Measurements from ENCODE around the gene ZBTB9.
A peak's percentile ranks its signal among the peaks of the same experiment; 100 is the strongest.

The ZBTB9 gene

DNA sequence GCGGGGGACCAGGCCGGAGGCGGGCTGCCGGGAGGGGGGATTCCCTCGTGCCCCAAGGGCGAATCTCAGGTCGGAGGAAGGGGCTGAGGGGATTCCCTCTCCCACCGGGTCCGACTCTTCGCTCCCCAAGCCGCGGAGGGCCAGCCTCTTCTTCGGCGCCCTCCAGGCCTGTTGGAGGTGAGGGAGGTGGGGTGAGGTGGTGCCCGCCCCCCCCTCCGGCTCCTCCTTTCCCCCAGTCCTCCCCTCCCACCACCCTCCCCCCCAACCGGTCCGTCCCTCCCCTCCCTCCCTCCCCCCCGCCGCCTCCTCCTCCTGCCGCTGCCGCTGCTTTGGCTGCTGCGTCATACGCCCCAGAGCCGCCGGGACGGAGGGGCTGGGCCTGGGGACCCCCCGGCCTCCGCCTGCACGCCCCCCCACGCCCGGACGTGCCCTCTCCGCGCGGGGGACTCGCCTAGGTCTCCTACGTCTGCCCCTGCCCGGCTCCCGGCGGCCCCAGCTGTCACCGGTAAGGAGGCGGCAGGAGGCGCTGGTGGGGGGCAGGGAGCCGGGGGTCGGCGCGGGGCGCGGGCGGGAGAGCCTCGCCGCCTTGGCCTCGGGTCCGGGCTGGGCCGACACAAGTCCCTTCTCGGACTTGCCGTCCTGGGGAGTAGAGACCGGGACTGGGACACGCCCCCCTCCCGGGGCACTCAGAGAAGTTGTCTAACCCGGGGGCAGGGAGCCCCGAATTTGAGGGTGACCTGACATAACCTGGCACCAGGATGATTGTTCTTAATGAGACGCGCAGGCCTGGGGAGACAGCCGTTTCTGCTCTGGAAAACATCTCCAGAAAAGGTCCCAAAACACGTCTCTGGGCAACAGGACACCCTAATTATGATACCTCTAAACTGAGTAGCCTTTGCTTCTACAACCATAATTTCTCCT lies 43.4 kb upstream of the ZBTB9 start, which contains the start of gene PHF1:
Gene PHF1, plus strand, starts transcription at position 304 of the 921 bp plus-strand sequence. CDS start 1,250 bp downstream, outside the sequence.
- no peaks in the 10 kb centered on the region for H3K27me3 ChIP-seq (ENCODE audit: insufficient read depth, low read length, poor library complexity, severe bottlenecking)
- peaks cover 19% of the 10 kb centered on the region for H3F3A ChIP-seq (ENCODE audit: low read depth)
- H3K4me2 ChIP-seq (ENCODE audit: low read depth, low read length, poor library complexity, severe bottlenecking) = peak within 1 kb of the TSS; percentile 98
- no peak for TF ChIP-seq EZH2phosphoT487 (IDR thresholded peaks at IDR 0.05; ENCODE audit: borderline replicate concordance)
- TF ChIP-seq, protein P1, sequence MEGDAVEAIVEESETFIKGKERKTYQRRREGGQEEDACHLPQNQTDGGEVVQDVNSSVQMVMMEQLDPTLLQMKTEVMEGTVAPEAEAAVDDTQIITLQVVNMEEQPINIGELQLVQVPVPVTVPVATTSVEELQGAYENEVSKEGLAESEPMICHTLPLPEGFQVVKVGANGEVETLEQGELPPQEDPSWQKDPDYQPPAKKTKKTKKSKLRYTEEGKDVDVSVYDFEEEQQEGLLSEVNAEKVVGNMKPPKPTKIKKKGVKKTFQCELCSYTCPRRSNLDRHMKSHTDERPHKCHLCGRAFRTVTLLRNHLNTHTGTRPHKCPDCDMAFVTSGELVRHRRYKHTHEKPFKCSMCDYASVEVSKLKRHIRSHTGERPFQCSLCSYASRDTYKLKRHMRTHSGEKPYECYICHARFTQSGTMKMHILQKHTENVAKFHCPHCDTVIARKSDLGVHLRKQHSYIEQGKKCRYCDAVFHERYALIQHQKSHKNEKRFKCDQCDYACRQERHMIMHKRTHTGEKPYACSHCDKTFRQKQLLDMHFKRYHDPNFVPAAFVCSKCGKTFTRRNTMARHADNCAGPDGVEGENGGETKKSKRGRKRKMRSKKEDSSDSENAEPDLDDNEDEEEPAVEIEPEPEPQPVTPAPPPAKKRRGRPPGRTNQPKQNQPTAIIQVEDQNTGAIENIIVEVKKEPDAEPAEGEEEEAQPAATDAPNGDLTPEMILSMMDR (conservative IDR thresholded peaks at IDR 0.05; ENCODE audit: low read length) = 0 out of 2 replicates have a peak, but pooled peaks have one; percentile 19
- H3K4me3 ChIP-seq (ENCODE audit: low read length, poor library complexity, severe bottlenecking) = peak within 1 kb of the TSS; percentile 82
- H3K9ac ChIP-seq (ENCODE audit: low read depth, low read length, poor library complexity, severe bottlenecking) = peak within 1 kb of the TSS; percentile 82
- H3K9me3 ChIP-seq (ENCODE audit: insufficient read depth, low read depth, low read length) = no peaks in the 10 kb centered on the region
- H3K4me1 ChIP-seq (ENCODE audit: insufficient read depth, low read length, poor library complexity, severe bottlenecking) = peaks cover 29% of the 10 kb centered on the region
- peak within 1 kb of the TSS; percentile 44 for H2AFZ ChIP-seq (ENCODE audit: low read length)
- H3K36me3 ChIP-seq (ENCODE audit: insufficient read depth, low read length) = peaks cover 27% of the 10 kb centered on the region; the same call in 1 of the 2 replicates
- H3K9me2 ChIP-seq (replicated peaks; ENCODE audit: low read depth, low read length) = no peaks in the 10 kb centered on the region
- peaks cover 40% of the 10 kb centered on the region; the same call in 1 of the 2 replicates for H3K79me2 ChIP-seq (ENCODE audit: insufficient read depth, low read length)
- H4K20me1 ChIP-seq (ENCODE audit: insufficient read depth, low read length, poor library complexity, severe bottlenecking) = peaks cover 28% of the 10 kb centered on the region

DNA sequence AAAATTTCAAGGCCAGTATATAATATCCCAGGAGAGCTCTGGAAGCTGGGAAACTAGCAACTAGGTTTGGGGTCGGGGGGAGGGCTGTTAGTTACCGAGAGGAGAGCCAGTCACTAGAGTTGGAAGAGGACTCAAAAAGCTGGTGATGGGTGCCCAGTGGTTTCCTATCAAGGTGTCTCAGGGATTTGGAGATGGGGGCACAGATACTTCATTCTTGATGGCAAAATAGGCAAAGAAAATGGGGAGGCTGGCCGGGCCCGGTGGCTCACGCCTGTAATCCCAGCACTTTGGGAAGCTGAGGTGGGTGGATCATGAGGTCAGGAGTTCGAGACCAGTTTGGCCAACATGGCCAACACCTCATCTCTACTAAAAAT lies 42.8 kb upstream of the ZBTB9 start:
- H3K9ac ChIP-seq (ENCODE audit: low read depth, low read length, poor library complexity, severe bottlenecking) = peak overlapping the region; percentile 82
- peak overlapping the region; percentile 82 for H3K4me3 ChIP-seq (ENCODE audit: low read length, poor library complexity, severe bottlenecking)
- no peaks in the 10 kb centered on the region for H3K27me3 ChIP-seq (ENCODE audit: insufficient read depth, low read length, poor library complexity, severe bottlenecking)
- H3K4me2 ChIP-seq (ENCODE audit: low read depth, low read length, poor library complexity, severe bottlenecking) = peak overlapping the region; percentile 98
- peaks cover 46% of the 10 kb centered on the region for H3K79me2 ChIP-seq (ENCODE audit: insufficient read depth, low read length)
- peaks cover 20% of the 10 kb centered on the region; the same call in 1 of the 2 replicates for H3K36me3 ChIP-seq (ENCODE audit: insufficient read depth, low read length)
- H3K9me2 ChIP-seq (replicated peaks; ENCODE audit: low read depth, low read length) = no peaks in the 10 kb centered on the region
- peaks cover 34% of the 10 kb centered on the region for H4K20me1 ChIP-seq (ENCODE audit: insufficient read depth, low read length, poor library complexity, severe bottlenecking)
- peaks cover 19% of the 10 kb centered on the region for H3F3A ChIP-seq (ENCODE audit: low read depth)
- H3K9me3 ChIP-seq (ENCODE audit: insufficient read depth, low read depth, low read length) = no peaks in the 10 kb centered on the region
- TF ChIP-seq, protein P1 (conservative IDR thresholded peaks at IDR 0.05; ENCODE audit: low read length) = no peak
- no peak for TF ChIP-seq EZH2phosphoT487 (IDR thresholded peaks at IDR 0.05; ENCODE audit: borderline replicate concordance)
- peak overlapping the region; percentile 35; the same call in 1 of the 2 replicates for H2AFZ ChIP-seq (ENCODE audit: low read length)
- peaks cover 35% of the 10 kb centered on the region for H3K4me1 ChIP-seq (ENCODE audit: insufficient read depth, low read length, poor library complexity, severe bottlenecking)

GRCh38 chr6:33412140-33413009 lies 42.0 kb upstream of the ZBTB9 start:
- no peak for TF ChIP-seq EZH2phosphoT487 (IDR thresholded peaks at IDR 0.05; ENCODE audit: borderline replicate concordance)
- TF ChIP-seq, protein P1 (conservative IDR thresholded peaks at IDR 0.05; ENCODE audit: low read length) = no peak
- H3K27me3 ChIP-seq (ENCODE audit: insufficient read depth, low read length, poor library complexity, severe bottlenecking) = no peaks in the 10 kb centered on the region
- peaks cover 43% of the 10 kb centered on the region for H3K4me1 ChIP-seq (ENCODE audit: insufficient read depth, low read length, poor library complexity, severe bottlenecking)
- H3K9me2 ChIP-seq (replicated peaks; ENCODE audit: low read depth, low read length) = no peaks in the 10 kb centered on the region
- no peaks in the 10 kb centered on the region for H3K9me3 ChIP-seq (ENCODE audit: insufficient read depth, low read depth, low read length)
- no peak overlapping the region for H3K4me3 ChIP-seq (ENCODE audit: low read length, poor library complexity, severe bottlenecking)
- H2AFZ ChIP-seq (ENCODE audit: low read length) = no peak overlapping the region
- peaks cover 54% of the 10 kb centered on the region for H3K79me2 ChIP-seq (ENCODE audit: insufficient read depth, low read length)
- peaks cover 13% of the 10 kb centered on the region; the same call in 1 of the 2 replicates for H3K36me3 ChIP-seq (ENCODE audit: insufficient read depth, low read length)
- H4K20me1 ChIP-seq (ENCODE audit: insufficient read depth, low read length, poor library complexity, severe bottlenecking) = peaks cover 42% of the 10 kb centered on the region
- peaks cover 18% of the 10 kb centered on the region for H3F3A ChIP-seq (ENCODE audit: low read depth)
- no peak overlapping the region for H3K9ac ChIP-seq (ENCODE audit: low read depth, low read length, poor library complexity, severe bottlenecking)
- peak overlapping the region; percentile 98 for H3K4me2 ChIP-seq (ENCODE audit: low read depth, low read length, poor library complexity, severe bottlenecking)
